Neuron (in vitro differentiated cells): ENCODE data around the gene PSME4.

Source experiments
- H2AFZ ChIP-seq: one replicate; pipeline ENCODE4 v1.6.1; 2013; ENCODE audit warnings: low read depth, mild to moderate bottlenecking, inconsistent platforms, low read length, moderate library complexity
- H3K27me3 ChIP-seq: one replicate; pipeline ENCODE4 v1.6.1; 2013; ENCODE audit warnings: low read length; ENCODE audit not compliant: insufficient read depth
- H3K36me3 ChIP-seq: one replicate; pipeline ENCODE4 v1.6.1; 2013; ENCODE audit warnings: low read length; ENCODE audit not compliant: insufficient read depth
- H3K4me1 ChIP-seq: one replicate; pipeline ENCODE4 v1.6.1; 2013; ENCODE audit warnings: low read length; ENCODE audit not compliant: insufficient read depth
- H3K4me3 ChIP-seq: 2 replicates; pipeline ENCODE4 v1.5.1; 2013; ENCODE audit warnings: mild to moderate bottlenecking, low read length, moderate library complexity
- H3K9me3 ChIP-seq: one replicate; pipeline ENCODE4 v1.6.1; 2013; ENCODE audit warnings: low read length

PSME4 gene

GRCh38 chr2:53886406-53887280, 84.2 kb downstream of the PSME4 start:
- no peak overlapping the region for H3K4me3 ChIP-seq
- no peaks in the 10 kb centered on the region for H3K9me3 ChIP-seq
- H3K27me3 ChIP-seq, result no peaks in the 10 kb centered on the region
- H3K36me3 ChIP-seq, result peaks cover 86% of the 10 kb centered on the region
- no peak overlapping the region for H2AFZ ChIP-seq
- no peaks in the 10 kb centered on the region for H3K4me1 ChIP-seq

GRCh38 chr2:53884883-53885282, 85.9 kb downstream of the PSME4 start:
- Histone ChIP-seq H3K9me3 (no peaks in the 10 kb centered on the region), H3K36me3 (peaks cover 84% of the 10 kb centered on the region), H3K4me1 (no peaks in the 10 kb centered on the region), H3K27me3 (no peaks in the 10 kb centered on the region), H2AFZ (no peak overlapping the region), H3K4me3 (no peak overlapping the region)

GRCh38 chr2:53881986-53882385, 88.8 kb downstream of the PSME4 start:
- Histone ChIP-seq H3K27me3 (no peaks in the 10 kb centered on the region), H2AFZ (no peak overlapping the region), H3K9me3 (no peaks in the 10 kb centered on the region), H3K36me3 (peaks cover 61% of the 10 kb centered on the region), H3K4me1 (no peaks in the 10 kb centered on the region), H3K4me3 (no peak overlapping the region)

GRCh38 chr2:53881360-53881759, 89.4 kb downstream of the PSME4 start:
- peaks cover 57% of the 10 kb centered on the region for H3K36me3 ChIP-seq
- H3K27me3 ChIP-seq, result no peaks in the 10 kb centered on the region
- no peaks in the 10 kb centered on the region for H3K9me3 ChIP-seq
- no peak overlapping the region for H3K4me3 ChIP-seq
- H2AFZ ChIP-seq, result no peak overlapping the region
- no peaks in the 10 kb centered on the region for H3K4me1 ChIP-seq

GRCh38 chr2:53880756-53881155, 90.0 kb downstream of the PSME4 start:
- Histone ChIP-seq H3K4me3 (no peak overlapping the region), H3K9me3 (no peaks in the 10 kb centered on the region), H3K36me3 (peaks cover 57% of the 10 kb centered on the region), H3K4me1 (no peaks in the 10 kb centered on the region), H2AFZ (no peak overlapping the region), H3K27me3 (no peaks in the 10 kb centered on the region)

- no peaks in the 10 kb centered on the region for H3K9me3 ChIP-seq
- no peaks in the 10 kb centered on the region for H3K27me3 ChIP-seq
- no peak overlapping the region for H2AFZ ChIP-seq
- H3K4me1 ChIP-seq, result no peaks in the 10 kb centered on the region
- H3K36me3 ChIP-seq, result peaks cover 59% of the 10 kb centered on the region
- no peak overlapping the region for H3K4me3 ChIP-seq
These were observed 93.2 kb downstream of the PSME4 start for GRCh38 chr2:53877556-53877955.

- no peaks in the 10 kb centered on the region for H3K4me1 ChIP-seq
- H3K27me3 ChIP-seq, result no peaks in the 10 kb centered on the region
- H3K4me3 ChIP-seq, result no peak overlapping the region
- H2AFZ ChIP-seq, result no peak overlapping the region
- peaks cover 57% of the 10 kb centered on the region for H3K36me3 ChIP-seq
- no peaks in the 10 kb centered on the region for H3K9me3 ChIP-seq
These were observed 93.7 kb downstream of the PSME4 start for GRCh38 chr2:53877112-53877511.

- H3K36me3 ChIP-seq, result peaks cover 54% of the 10 kb centered on the region
- H3K4me1 ChIP-seq, result no peaks in the 10 kb centered on the region
- H3K4me3 ChIP-seq, result no peak overlapping the region
- H3K9me3 ChIP-seq, result no peaks in the 10 kb centered on the region
- no peak overlapping the region for H2AFZ ChIP-seq
- no peaks in the 10 kb centered on the region for H3K27me3 ChIP-seq
These were observed 96.3 kb downstream of the PSME4 start for GRCh38 chr2:53874401-53874950.

GRCh38 chr2:53867773-53868172, 103.0 kb downstream of the PSME4 start:
- H2AFZ ChIP-seq, result no peak overlapping the region
- H3K9me3 ChIP-seq, result no peaks in the 10 kb centered on the region
- H3K36me3 ChIP-seq, result peaks cover 68% of the 10 kb centered on the region
- no peaks in the 10 kb centered on the region for H3K4me1 ChIP-seq
- no peaks in the 10 kb centered on the region for H3K27me3 ChIP-seq
- H3K4me3 ChIP-seq, result no peak overlapping the region

GRCh38 chr2:53867169-53867568, 103.6 kb downstream of the PSME4 start:
- H3K36me3 ChIP-seq, result peaks cover 65% of the 10 kb centered on the region
- no peaks in the 10 kb centered on the region for H3K27me3 ChIP-seq

GRCh38 chr2:53865962-53866361, 104.8 kb downstream of the PSME4 start:
- Histone ChIP-seq H3K36me3 (peaks cover 60% of the 10 kb centered on the region), H3K4me1 (no peaks in the 10 kb centered on the region), H2AFZ (no peak overlapping the region), H3K9me3 (no peaks in the 10 kb centered on the region), H3K27me3 (no peaks in the 10 kb centered on the region), H3K4me3 (no peak overlapping the region)

More at GRCh38 chr2:53867169-53867568, 103.6 kb downstream of the PSME4 start:
- H2AFZ ChIP-seq, result no peak overlapping the region
- H3K9me3 ChIP-seq, result no peaks in the 10 kb centered on the region
- no peak overlapping the region for H3K4me3 ChIP-seq
- no peaks in the 10 kb centered on the region for H3K4me1 ChIP-seq

- H2AFZ ChIP-seq, result no peak overlapping the region
- H3K27me3 ChIP-seq, result no peaks in the 10 kb centered on the region
- H3K36me3 ChIP-seq, result peaks cover 61% of the 10 kb centered on the region
- H3K4me3 ChIP-seq, result no peak overlapping the region
- H3K4me1 ChIP-seq, result no peaks in the 10 kb centered on the region
- no peaks in the 10 kb centered on the region for H3K9me3 ChIP-seq
These were observed 105.5 kb downstream of the PSME4 start for GRCh38 chr2:53865264-53865663.

GRCh38 chr2:53863538-53864227, 107.1 kb downstream of the PSME4 start:
- H3K4me3 ChIP-seq, result no peak overlapping the region
- no peaks in the 10 kb centered on the region for H3K9me3 ChIP-seq
- no peaks in the 10 kb centered on the region for H3K4me1 ChIP-seq
- H3K27me3 ChIP-seq, result no peaks in the 10 kb centered on the region
- H2AFZ ChIP-seq, result no peak overlapping the region
- peaks cover 50% of the 10 kb centered on the region for H3K36me3 ChIP-seq
